ENCODE results near the gene DYNLT2.

Gene DYNLT2

GRCh38 chr6:169738204-169738975, 13.0 kb downstream of the DYNLT2 start:
- no peak for DNase-seq (ENCODE audit: low spot score)

- no peak for DNase-seq (ENCODE audit: low spot score)
Measured at GRCh38 chr6:169729961-169730360, 21.4 kb downstream of the DYNLT2 start.

DNA sequence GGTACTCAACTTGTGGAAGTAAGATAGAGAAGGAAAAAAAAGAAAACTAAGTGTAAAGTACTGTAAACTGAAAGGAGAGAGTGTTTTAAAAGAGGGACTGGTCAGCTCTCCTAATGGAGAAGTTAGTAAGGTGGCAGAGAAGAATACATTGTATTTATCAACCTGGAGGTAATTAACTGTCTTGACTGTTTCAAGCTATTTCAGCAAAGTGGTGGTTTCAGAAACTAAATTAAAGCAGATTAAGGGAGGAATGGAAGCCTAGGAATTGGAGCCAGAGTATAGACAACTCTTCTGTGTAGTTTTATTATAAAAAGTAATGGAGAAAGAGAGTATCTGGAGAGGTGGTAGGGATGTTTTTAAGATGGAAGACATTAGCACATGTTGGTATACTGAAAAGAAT, 24.4 kb downstream of the DYNLT2 start:
- no peak for DNase-seq (ENCODE audit: low spot score)

DNA sequence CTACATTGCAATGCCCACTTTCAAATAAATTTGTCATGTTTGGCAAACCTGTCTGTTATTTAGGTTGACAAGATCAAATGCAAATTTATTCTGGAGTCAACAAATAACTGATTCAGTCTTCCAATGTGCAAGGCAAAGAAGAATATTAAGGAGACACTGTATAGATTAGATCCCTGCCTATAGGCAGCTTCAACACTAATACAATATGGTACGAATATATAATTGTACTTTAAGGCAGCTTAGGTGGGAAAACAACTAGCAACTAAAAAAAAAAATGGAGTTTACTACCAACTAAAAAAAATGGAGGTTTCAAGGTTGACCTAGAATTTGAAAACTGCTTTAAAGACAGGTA, 25.3 kb downstream of the DYNLT2 start:
- DNase-seq (ENCODE audit: low spot score), result no peak

- peak; percentile 47 for DNase-seq (ENCODE audit: low spot score)
Measured at GRCh38 chr6:169725125-169726048, 26.0 kb downstream of the DYNLT2 start.

- DNase-seq (ENCODE audit: low spot score), result peak; percentile 49
Measured at GRCh38 chr6:169724494-169725124, 26.8 kb downstream of the DYNLT2 start, which contains the start of gene PHF10. Gene PHF10, minus strand, starts transcription at chr6:169724500. Its CDS starts 569 bp downstream, at chr6:169723931.

DNA sequence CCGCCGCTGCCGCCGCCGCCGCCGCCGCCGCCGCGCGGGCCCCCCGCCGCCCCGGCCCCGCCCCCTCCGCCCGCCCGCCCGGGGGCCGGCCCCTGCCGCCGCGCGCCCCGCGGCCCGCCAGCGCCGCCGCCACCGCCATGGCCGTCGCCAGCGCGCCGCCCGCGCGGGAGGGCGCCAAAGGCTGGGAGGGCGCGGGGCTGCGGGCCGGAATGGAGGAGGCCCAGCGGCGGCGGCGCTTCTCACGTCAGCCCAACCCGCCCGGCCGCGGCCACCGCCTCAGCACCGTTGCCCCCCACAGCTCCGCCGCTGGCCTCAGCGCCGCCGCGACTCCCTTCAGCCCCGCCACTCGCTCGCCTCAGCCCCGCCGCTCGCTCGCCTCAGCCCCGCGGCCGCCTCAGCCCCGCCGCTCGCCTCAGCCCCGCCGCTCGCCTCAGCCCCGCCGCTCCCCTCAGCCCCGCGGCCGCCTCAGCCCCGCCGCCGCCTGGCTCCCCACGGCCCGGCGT, 27.3 kb downstream of the DYNLT2 start:
- DNase-seq (ENCODE audit: low spot score), result peak; percentile 49

DNA sequence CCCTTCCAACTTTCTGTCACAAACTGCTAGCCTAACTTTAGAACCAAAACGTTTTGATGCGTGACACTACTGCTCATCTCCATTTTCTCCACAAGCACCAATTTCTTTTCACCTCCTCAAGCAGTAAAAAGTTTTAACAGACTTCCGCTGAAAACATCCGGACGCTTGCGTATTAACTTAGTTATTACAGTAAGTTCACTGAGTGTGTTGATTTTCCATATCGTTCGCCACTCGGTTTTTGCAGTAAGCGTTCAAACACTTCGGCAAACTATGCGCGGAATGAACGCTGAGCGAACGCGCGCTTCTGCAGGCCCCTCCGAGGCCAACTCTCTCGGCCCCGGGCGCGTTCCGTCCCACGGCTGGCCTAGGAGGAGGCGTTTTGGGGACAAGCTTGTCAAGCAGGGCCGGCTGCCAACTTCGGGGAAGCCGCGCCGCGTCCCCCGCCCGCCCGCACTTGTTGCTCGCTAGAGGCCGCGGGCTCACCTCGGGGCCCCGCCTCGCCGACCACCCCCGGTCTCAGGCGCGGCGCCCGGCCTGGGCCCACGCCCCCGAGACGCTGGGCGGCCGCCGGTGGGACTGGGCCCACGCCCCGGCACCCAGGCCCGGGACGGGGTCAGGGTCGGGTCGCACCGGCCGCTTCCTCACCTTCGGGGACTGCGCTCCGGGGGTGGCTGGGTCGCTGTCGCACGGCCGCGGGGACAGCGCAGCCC, 28.0 kb downstream of the DYNLT2 start:
- DNase-seq (ENCODE audit: low spot score), result peak; percentile 72

- peak; percentile 48 for DNase-seq (ENCODE audit: low spot score)
Measured at GRCh38 chr6:169722362-169723199, 28.8 kb downstream of the DYNLT2 start.

DNA sequence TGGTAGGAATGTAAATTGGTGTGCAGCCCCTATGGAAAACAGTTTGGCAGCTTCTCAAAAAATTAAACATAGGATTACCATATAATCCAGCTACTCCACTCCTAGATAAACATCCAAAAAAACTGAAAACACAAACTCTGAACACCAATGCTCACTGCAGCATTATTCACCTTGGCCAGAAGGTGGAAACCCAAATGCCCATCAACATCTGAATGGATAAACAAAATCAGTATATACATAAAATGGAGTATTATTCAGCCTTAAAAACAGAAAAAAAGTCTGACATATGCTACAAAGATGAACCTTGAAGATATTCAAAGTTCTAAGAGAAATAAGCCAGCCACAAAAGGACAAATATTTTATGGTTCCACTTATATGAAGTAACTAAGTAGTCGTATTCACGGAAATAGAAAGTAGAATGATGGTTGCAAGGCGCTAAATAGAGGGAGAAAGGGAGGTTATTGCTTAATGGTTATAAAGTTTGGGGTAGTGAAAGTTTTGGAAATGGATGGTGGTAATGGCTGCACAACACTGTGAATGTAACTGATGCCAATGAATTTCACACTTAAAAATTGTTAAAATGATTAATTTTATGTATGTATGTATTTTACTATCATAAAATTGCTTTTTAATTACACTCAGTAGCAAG, 31.0 kb downstream of the DYNLT2 start:
- DNase-seq (ENCODE audit: low spot score), result no peak

DNA sequence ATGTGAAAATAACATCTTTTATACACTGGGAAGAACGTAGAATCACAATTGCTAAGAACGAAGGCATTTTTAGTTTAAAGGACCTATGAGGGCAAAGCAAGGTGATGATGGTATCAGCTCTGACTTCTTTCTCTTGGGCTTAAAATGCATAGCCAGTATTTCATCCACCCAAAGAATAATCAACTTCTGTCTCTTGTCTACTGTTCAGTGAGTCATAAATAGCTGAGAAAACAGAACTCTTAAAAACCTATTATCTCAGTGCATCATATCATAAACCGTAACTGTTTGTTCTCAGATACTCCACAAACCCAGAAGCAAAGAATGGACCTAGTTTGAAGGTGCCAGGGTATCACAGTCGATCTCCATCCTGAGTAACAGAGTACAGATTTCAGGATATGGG, 32.3 kb downstream of the DYNLT2 start:
- DNase-seq (ENCODE audit: low spot score), result no peak

GRCh38 chr6:169714595-169714994, 36.8 kb downstream of the DYNLT2 start:
- DNase-seq (ENCODE audit: low spot score), result no peak

DNA sequence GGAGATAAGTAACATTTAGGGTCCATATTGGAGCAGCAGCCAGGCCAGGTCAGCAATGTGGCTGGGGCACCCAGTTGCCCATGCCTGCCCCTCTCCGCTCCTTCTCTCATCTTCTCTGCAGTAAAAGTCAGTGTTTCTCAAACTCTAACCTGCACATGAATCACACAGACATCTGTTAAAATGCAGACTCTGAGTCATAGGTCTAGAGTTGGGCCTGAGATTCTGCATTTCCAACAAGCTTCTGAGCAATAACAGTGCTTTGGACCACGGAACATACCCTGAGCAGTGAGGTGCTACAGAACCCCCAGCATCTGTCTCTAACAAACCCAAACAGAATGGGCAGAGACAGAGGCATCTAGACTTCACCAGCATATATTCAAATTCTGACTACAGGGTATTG, 37.2 kb downstream of the DYNLT2 start:
- no peak for DNase-seq (ENCODE audit: low spot score)

GRCh38 chr6:169710009-169710408, 41.4 kb downstream of the DYNLT2 start:
- DNase-seq (ENCODE audit: low spot score), result no peak

DNA sequence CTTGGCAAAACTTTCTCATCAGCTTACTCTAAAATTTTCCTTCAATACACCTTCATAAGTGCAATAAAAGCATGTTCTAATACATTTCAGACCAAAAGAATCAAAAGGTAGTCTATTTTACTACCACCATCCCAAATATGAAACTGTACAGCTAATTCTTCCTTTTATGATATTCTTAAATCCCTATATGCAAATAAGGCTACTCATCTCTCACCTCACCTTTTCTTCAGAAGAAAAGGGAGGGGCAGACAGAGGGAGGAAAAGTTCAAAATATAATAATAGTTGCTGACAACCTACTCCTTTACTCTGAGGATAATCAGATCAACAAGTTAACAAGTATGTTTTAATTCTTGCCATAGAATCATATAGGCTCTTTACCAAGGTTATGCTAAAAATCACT, 42.1 kb downstream of the DYNLT2 start:
- no peak for DNase-seq (ENCODE audit: low spot score)

DNA sequence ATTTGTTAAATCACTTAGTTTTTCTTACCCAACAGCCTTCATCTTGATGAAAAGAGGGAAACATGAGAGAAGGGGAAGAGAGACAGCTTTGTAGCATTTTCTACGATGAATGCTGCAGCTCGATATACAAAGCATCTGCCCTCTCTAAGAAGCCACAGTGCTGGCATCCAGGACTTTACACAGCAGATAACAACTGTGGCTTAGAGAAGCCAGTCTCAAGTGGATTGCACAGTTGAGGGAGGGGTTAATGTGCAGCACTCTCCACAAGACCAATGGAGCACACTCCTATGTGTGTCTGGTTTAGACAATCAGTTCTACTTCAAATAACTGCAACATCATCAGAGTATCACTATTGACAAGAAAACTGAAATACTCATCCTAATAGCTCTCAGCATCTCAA, 43.6 kb downstream of the DYNLT2 start:
- no peak for DNase-seq (ENCODE audit: low spot score)

DNA sequence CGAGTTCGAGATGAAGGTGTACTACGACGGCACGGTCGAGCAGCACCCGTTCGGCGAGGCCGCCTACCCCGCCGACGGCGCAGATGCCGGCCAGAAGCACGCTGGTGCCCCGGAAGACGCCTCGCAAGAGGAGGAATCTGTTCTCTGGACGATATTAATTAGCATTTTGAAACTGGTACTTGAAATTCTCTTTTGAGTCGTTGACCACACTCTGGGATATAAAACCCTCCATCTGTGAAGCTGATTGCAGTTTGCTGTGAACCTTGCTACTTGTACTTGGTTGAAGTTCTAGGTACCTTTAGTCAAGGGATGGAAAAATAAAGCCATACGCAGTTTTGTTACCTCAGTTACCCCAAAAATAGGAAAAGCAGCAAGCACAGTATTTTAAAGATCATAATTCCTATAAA, 48.5 kb downstream of the DYNLT2 start:
- no peak for DNase-seq (ENCODE audit: low spot score)

DNA sequence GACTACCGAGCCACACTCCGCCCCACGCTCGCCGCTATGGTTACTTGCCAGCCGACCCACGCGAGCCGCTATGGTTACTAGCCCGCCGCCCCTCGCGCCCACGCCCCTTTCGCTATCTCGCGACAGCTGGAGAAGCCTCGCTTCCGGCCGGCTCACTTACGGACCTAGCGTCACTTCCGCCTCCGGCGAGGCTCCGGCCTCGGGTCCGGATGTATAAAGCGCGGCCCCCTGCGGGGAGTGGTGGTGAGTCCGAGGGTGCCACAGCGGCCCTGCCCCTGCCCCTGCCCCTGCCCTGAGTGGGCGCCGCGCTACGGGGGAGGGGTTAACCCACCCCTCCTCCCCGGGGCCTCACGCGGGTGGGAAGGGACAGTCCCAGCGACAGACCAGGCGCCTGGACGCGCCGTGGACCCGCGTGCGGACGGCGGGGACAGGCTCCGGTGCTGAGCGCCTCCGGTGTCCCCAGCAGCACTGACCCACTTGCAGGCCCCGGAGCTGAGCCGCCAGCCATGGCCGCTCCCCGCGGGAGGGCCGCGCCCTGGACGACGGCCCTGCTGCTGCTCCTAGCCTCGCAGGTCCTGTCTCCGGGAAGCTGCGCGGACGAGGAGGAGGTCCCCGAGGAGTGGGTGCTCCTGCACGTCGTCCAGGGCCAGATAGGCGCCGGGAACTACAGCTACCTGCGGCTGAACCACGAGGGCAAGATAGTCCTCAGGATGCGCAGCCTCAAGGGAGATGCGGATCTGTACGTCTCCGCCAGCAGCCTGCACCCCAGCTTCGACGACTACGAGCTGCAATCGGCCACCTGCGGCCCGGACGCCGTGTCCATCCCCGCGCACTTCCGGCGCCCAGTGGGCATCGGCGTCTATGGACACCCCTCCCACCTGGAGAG, 49.2 kb downstream of the DYNLT2 start, which contains the start of the genes C6orf120 and WDR27:
C6orf120 (plus strand) TSS at position 173 of the 886 bp plus-strand sequence; CDS start at position 507, 334 bp downstream.
WDR27 (minus strand) TSS at position 76 of the 886 bp plus-strand sequence. CDS start 13,024 bp downstream, outside the sequence.
- peak; percentile 92 for DNase-seq (ENCODE audit: low spot score)

All from globus pallidus (tissue), 1 donor.